Liver (tissue), 9 donors: ENCODE results near the gene MACROH2A1. TPM values are rescaled to one million over a fixed set of nuclear protein-coding genes. Genes with fewer than 3 reads are reported as not detected.

Source experiments
- DNase-seq: peaks from one replicate; pipeline ENCODE4 v3.0.0-alpha.2; 2017; ENCODE audit warnings: low spot score
- H3K27ac ChIP-seq, 2 donors: one replicate each; pipeline ENCODE4 v1.7.0; 2013; ENCODE audit warnings: inconsistent platforms in 2 of 2, low read length in 2 of 2, control low read depth in 1 of 2, low read depth in 1 of 2, mild to moderate bottlenecking in 1 of 2
- H3K27me3 ChIP-seq, 4 donors: one replicate each; pipeline versions ENCODE4 v1.6.1 to v1.7.0; 2013; ENCODE audit warnings: low read length in 3 of 4, inconsistent platforms in 1 of 4, mild to moderate bottlenecking in 1 of 4, moderate library complexity in 1 of 4; ENCODE audit not compliant: control insufficient read depth in 4 of 4, insufficient read depth in 4 of 4
- H3K36me3 ChIP-seq, 4 donors: one replicate each; pipeline versions ENCODE4 v1.6.1 to v1.7.0; 2013; ENCODE audit warnings: low read length in 3 of 4, mild to moderate bottlenecking in 3 of 4, low read depth in 1 of 4, moderate library complexity in 1 of 4; ENCODE audit not compliant: control insufficient read depth in 4 of 4, insufficient read depth in 3 of 4
- H3K4me1 ChIP-seq, 4 donors: one replicate each; pipeline versions ENCODE4 v1.6.1 to v1.7.0; 2013; ENCODE audit warnings: low read length in 3 of 4, mild to moderate bottlenecking in 3 of 4, moderate library complexity in 1 of 4; ENCODE audit not compliant: control insufficient read depth in 4 of 4, insufficient read depth in 4 of 4
- H3K4me3 ChIP-seq, 3 donors: one replicate each; pipeline versions ENCODE4 v1.6.1 to v1.7.0; 2013; ENCODE audit warnings: low read length in 3 of 3, control low read depth in 1 of 3, low read depth in 1 of 3, mild to moderate bottlenecking in 1 of 3
- H3K9ac ChIP-seq, 2 donors: one replicate each; pipeline ENCODE4 v1.7.0; 2013; ENCODE audit warnings: low read length in 2 of 2, mild to moderate bottlenecking in 2 of 2, moderate library complexity in 2 of 2, control low read depth in 1 of 2, low read depth in 1 of 2
- H3K9me3 ChIP-seq, 4 donors: one replicate each; pipeline versions ENCODE4 v1.6.1 to v1.7.0; 2013; ENCODE audit warnings: low read length in 3 of 4; ENCODE audit not compliant: control insufficient read depth in 4 of 4
- ATF3 ChIP-seq: IDR thresholded peaks from 2 replicates; pipeline ENCODE4 v1.6.1; 2016; ENCODE audit warnings: antibody characterized with exemption
- CTCF ChIP-seq: fragments of 150-350 bp; IDR thresholded peaks from 2 replicates; pipeline ENCODE4 v1.5.1; 2017; ENCODE audit warnings: improper control_type of control experiment, low read depth, low read length; ENCODE audit not compliant: missing input control
- EGR1 ChIP-seq, 2 donors: IDR thresholded peaks; 2 replicates each; pipeline ENCODE4 v1.6.1; 2016 to 2018; ENCODE audit warnings: antibody characterized with exemption in 2 of 2, low read depth in 2 of 2
- FOXA1 ChIP-seq: IDR thresholded peaks from 2 replicates; pipeline ENCODE4 v1.6.1; 2016; ENCODE audit warnings: antibody characterized with exemption
- FOXA2 ChIP-seq: IDR thresholded peaks from 2 replicates; pipeline ENCODE4 v1.6.1; 2016; ENCODE audit warnings: antibody characterized with exemption
- GABPA ChIP-seq, 2 donors: IDR thresholded peaks in 1 of 2; conservative IDR thresholded peaks in 1 of 2; 2 replicates each; pipeline ENCODE4 v1.6.1; 2016; ENCODE audit warnings: antibody characterized with exemption in 2 of 2, mild to moderate bottlenecking in 1 of 2, moderate library complexity in 1 of 2
- HNF4A ChIP-seq, 2 donors: conservative IDR thresholded peaks; 2 replicates each; pipeline ENCODE4 v1.6.1; 2016; ENCODE audit warnings: antibody characterized with exemption in 2 of 2, mild to moderate bottlenecking in 2 of 2
- HNF4G ChIP-seq: IDR thresholded peaks from 2 replicates; pipeline ENCODE4 v1.6.1; 2016; ENCODE audit warnings: antibody characterized with exemption
- JUND ChIP-seq, 2 donors: IDR thresholded peaks; 2 replicates each; pipeline ENCODE4 v1.6.1; 2016; ENCODE audit warnings: antibody characterized with exemption in 2 of 2
- MAX ChIP-seq: IDR thresholded peaks from 2 replicates; pipeline ENCODE4 v1.6.1; 2016; ENCODE audit warnings: antibody characterized with exemption
- NR2F2 ChIP-seq: IDR thresholded peaks from 2 replicates; pipeline ENCODE4 v1.6.1; 2016; ENCODE audit warnings: antibody characterized with exemption
- RAD21 ChIP-seq, 2 donors: IDR thresholded peaks; 2 replicates each; pipeline ENCODE4 v1.6.1; 2016; ENCODE audit warnings: antibody characterized with exemption in 2 of 2, mild to moderate bottlenecking in 2 of 2
- REST ChIP-seq: IDR thresholded peaks from 2 replicates; pipeline ENCODE4 v1.6.1; 2016; ENCODE audit warnings: antibody characterized with exemption, mild to moderate bottlenecking
- RXRA ChIP-seq, 2 donors: IDR thresholded peaks; 2 replicates each; pipeline ENCODE4 v1.6.1; 2017 to 2018; ENCODE audit warnings: antibody characterized with exemption in 2 of 2, mild to moderate bottlenecking in 1 of 2
- SP1 ChIP-seq: IDR thresholded peaks from 2 replicates; pipeline ENCODE4 v1.6.1; 2018; ENCODE audit warnings: antibody characterized with exemption, mild to moderate bottlenecking
- TAF1 ChIP-seq: conservative IDR thresholded peaks from 2 replicates; pipeline ENCODE4 v1.6.1; 2016; ENCODE audit warnings: antibody characterized with exemption, mild to moderate bottlenecking
- YY1 ChIP-seq: IDR thresholded peaks from 2 replicates; pipeline ENCODE4 v1.6.1; 2016; ENCODE audit warnings: antibody characterized with exemption, mild to moderate bottlenecking
- ZBTB33 ChIP-seq: IDR thresholded peaks from 2 replicates; pipeline ENCODE4 v1.6.1; 2016; ENCODE audit warnings: antibody characterized with exemption
- WGBS: extraction: QIAGEN DNeasy Blood & Tissue Kit; methylation state at CpG from one replicate; pipeline ENCODE4 v1.1.7; 2013; 5-methylcytosine and 5-hydroxymethylcytosine counted together
- polyA plus RNA-seq, 2 donors: library from polyadenylated mRNA; stranded (reverse) in 1 of 2; unstranded in 1 of 2; fragments of 200-250 nt in 1 of 2; fragments of >200 nt in 1 of 2; fragmentation: Nextera tagmentation in 1 of 2; extraction: Ambion mirVana in 1 of 2; gene quantifications; one replicate each; pipeline versions ENCODE4 v1.2.1 to v1.2.3, GENCODE V29; 2013 to 2015
- total RNA-seq, 2 donors: library from RNA; depleted of rRNA; stranded (reverse); fragments of >200 nt; gene quantifications; one replicate each; pipeline ENCODE4 v1.2.3, GENCODE V29; 2014
- donor health status: healthy.
- donor health status: healthy.
- donor health status: healthy.
- donor health status: healthy.
- donor health status: healthy.

The MACROH2A1 gene
- total and polyA plus RNA-seq, 4 donors: 33.7 to 113 (median 62.7) TPM

GRCh38 chr5:135439231-135440205 is 40.5 kb upstream of the MACROH2A1 start (continued):
- no peak for TF ChIP-seq REST
- no peak for TF ChIP-seq ATF3
- TF ChIP-seq HNF4G: no peak

GRCh38 chr5:135438636-135439221 is 39.7 kb upstream of the MACROH2A1 start:
- Histone ChIP-seq H3K27me3 (no peaks in the 10 kb centered on the region), H3K9ac (no peak overlapping the region), H3K4me3 (no peak overlapping the region), H3K27ac (no peak overlapping the region), H3K9me3 (no peaks in the 10 kb centered on the region), H3K4me1 (peaks cover 0 to 2% (median 0%) of the 10 kb centered on the region in 4 donors), H3K36me3 (no peaks in the 10 kb centered on the region)
- WGBS: 81% methylated on average over 10 of the region's 10 CpGs
- peak; percentile 17 for DNase-seq
- TF ChIP-seq CTCF (no peak), HNF4G (no peak), RAD21 (IDR thresholded peaks at IDR 0.05) (no peak), HNF4A (conservative IDR thresholded peaks at IDR 0.05) (no peak), EGR1 (IDR thresholded peaks at IDR 0.05; ENCODE audit: low read depth in 2 of 2) (no peak), ZBTB33 (no peak), NR2F2 (no peak), TAF1 (no peak), GABPA (IDR thresholded peaks at IDR 0.05 in 1 of 2, conservative IDR thresholded peaks at IDR 0.05 in 1 of 2) (no peak), YY1 (no peak), RXRA (IDR thresholded peaks at IDR 0.05) (no peak), SP1 (no peak), FOXA2 (no peak), ATF3 (no peak), JUND (IDR thresholded peaks at IDR 0.05) (no peak), FOXA1 (no peak), MAX (no peak), REST (no peak)
